Activated gamma-delta T cell (primary cell): ENCODE results near the gene OR1K1.
"Not testable (repeated sequence)": the region's sequence is repeated elsewhere in the genome, so short reads cannot be mapped to it uniquely, and the experiment has no call there.

Experiments
- DNase-seq: peaks from one replicate; lab custom pipeline; 2025; lab: John Stamatoyannopoulos, UW

The OR1K1 gene

GRCh38 chr9:122812736-122813135 is 12.8 kb downstream of the OR1K1 start:
- DNase-seq, result no peak

GRCh38 chr9:122814545-122814944 is 14.6 kb downstream of the OR1K1 start:
- no peak for DNase-seq

- DNase-seq, result no peak
These were observed 15.6 kb downstream of the OR1K1 start for GRCh38 chr9:122815544-122815943.

- DNase-seq, result no peak
These were observed 16.4 kb downstream of the OR1K1 start for GRCh38 chr9:122816163-122816867.

- DNase-seq, result no peak
These were observed 19.4 kb downstream of the OR1K1 start for GRCh38 chr9:122819326-122819725.

GRCh38 chr9:122819791-122820489 is 20.0 kb downstream of the OR1K1 start:
- DNase-seq, result no peak

GRCh38 chr9:122820490-122820845 is 20.5 kb downstream of the OR1K1 start:
- DNase-seq, result no peak

- DNase-seq, result no peak
These were observed 21.5 kb downstream of the OR1K1 start for GRCh38 chr9:122821278-122821943.

GRCh38 chr9:122822056-122822455 is 22.1 kb downstream of the OR1K1 start:
- DNase-seq, result no peak

GRCh38 chr9:122822938-122823337 is 23.0 kb downstream of the OR1K1 start:
- no peak for DNase-seq

GRCh38 chr9:122827761-122828093 is 27.8 kb downstream of the OR1K1 start:
- no peak for DNase-seq

- DNase-seq, result not testable (repeated sequence)
These were observed 29.0 kb downstream of the OR1K1 start for GRCh38 chr9:122828965-122829284.

- no peak for DNase-seq
These were observed 32.3 kb downstream of the OR1K1 start for GRCh38 chr9:122832194-122832593.

- no peak for DNase-seq
These were observed 35.4 kb downstream of the OR1K1 start for GRCh38 chr9:122835313-122835731.

- DNase-seq, result no peak
These were observed 37.4 kb downstream of the OR1K1 start for GRCh38 chr9:122837266-122837850.

GRCh38 chr9:122838441-122838840 is 38.5 kb downstream of the OR1K1 start:
- not testable (repeated sequence) for DNase-seq

GRCh38 chr9:122841501-122841900 is 41.6 kb downstream of the OR1K1 start:
- DNase-seq, result no peak

- no peak for DNase-seq
These were observed 44.2 kb downstream of the OR1K1 start for GRCh38 chr9:122844137-122844536.

- no peak for DNase-seq
These were observed 45.2 kb downstream of the OR1K1 start for GRCh38 chr9:122845116-122845515.

GRCh38 chr9:122846371-122846940 is 46.5 kb downstream of the OR1K1 start:
- no peak for DNase-seq

- DNase-seq, result no peak
These were observed 48.5 kb downstream of the OR1K1 start for GRCh38 chr9:122848256-122848943.
